Panc1 (cell line): Measurements from ENCODE around the gene ZRANB3.

ENCODE experiments used
- CTCF ChIP-seq: fragments of 450-650 bp; IDR thresholded peaks from 2 replicates; pipeline ENCODE4 v1.5.1; 2017; ENCODE audit warnings: mild to moderate bottlenecking
- POLR2AphosphoS5 ChIP-seq: IDR thresholded peaks from 2 replicates; pipeline ENCODE4 v1.6.1; 2012; ENCODE audit warnings: mild to moderate bottlenecking, low read depth, low read length, moderate library complexity

- TF ChIP-seq CTCF (no peak), POLR2AphosphoS5 (no peak)
These were observed 436.5 kb downstream of the ZRANB3 start for GRCh38 chr2:135094508-135094907.
